ENCODE results near the gene GMCL2.

GMCL2 gene

GRCh38 chr5:178177569-178177968 lies 9.6 kb downstream of the GMCL2 start:
- DNase-seq: no peak

DNA sequence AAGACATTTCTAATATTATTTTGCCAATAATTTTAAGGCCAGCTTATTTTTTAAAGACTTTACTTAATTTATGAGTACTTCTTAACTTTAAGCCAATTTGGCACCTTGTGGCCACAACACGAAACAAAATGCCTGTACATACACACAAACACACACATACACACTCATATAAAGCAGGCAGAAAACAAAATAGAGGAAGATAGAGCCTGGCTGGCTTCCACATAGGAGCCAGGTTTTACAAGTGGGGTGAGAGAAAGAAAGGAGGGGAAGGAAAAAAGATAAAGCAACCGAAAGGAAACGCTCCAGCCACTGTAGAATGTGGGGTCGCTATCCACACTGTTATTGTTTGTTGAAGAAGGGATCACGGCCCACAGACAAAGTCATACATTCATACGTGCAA lies 10.4 kb downstream of the GMCL2 start:
- no peak for DNase-seq

- no peak for DNase-seq
These were observed 12.7 kb downstream of the GMCL2 start for GRCh38 chr5:178174456-178174855.

DNA sequence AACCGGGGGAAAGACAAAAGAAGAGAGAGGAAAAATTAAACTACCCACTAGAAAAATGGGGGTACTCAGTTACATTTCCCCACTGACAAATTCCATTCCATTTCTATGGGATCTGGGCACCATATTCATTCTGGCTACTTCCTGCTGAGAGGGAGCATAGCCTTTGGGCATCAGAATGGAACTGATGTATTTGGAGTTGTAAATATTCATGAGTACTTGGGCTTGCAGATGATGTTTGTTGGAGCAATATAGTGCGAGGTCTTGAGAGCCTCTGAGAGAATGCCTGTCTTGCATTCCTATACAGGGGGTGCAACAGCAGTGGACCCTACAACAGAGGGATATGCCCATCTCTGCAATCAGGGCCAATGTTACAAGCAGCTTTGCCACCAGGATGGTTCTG lies 16.7 kb downstream of the GMCL2 start:
- DNase-seq: no peak

DNA sequence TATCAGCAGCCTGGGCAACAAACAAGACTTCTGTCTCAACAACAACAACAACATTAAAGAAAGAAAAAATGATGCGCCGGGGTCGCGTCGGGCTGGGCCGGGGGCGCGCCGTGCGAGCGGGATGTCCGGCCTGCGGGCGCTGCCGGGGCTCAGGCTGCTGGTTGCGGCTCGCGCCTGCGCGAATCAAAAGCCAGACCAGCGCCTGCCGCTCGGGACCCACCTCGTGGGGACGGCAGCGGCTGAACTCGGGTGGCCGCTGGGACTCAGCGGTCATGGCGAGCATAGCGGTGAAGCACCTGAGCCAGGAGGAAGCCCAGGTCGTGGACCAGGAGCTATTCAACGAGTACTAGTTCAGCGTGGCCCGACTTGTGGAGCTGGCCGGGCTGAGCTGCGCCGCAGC lies 21.6 kb downstream of the GMCL2 start:
- DNase-seq: no peak

DNA sequence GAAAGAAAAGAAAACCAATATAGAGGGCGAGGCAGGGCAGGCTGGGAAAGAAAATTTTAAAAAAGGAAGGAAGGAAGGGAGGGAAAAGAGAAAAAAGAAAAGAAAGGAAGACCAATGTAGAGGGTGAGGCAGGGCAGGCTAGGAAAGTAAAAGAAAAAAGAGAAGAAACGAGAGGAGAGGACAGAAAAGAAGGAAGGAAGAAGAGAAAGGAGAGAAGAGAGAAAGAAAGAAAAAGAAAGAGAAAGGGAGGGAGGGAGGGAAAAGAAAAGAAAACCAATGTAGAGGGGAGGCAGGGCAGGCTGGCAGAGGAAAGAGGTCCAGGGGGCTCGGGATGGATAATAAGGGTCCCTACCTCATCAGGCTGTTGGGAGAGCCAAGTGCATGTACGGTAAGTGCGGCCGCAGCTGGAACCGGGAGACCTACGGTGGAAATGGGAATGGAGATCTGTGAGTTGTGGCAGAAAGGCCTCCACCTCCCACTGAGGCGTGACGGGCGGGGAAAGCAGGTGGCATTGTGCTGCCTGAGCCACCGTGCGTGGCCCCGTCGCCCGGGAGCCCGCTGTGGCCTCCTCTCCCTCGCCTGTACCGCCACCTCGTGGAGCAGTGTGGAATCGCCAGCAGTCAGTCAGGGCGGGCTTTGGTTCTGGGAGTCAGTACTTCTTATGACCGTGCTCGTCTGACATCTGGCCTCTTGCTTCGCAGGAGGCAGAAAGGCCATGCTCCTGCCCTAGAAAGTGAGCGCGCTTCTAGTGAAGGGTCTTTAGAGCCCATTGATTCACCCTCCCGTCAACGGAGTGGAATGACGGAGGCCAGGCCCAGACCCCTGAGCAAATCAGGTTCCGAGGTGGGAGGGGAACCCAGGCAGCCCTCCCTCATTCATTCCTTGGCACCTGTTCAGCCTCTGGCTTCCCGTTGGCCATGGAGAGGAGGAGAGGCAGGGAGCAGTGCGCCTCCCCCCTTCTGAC lies 23.1 kb downstream of the GMCL2 start:
- DNase-seq: peak; percentile 83

- no peak for DNase-seq
These were observed 24.7 kb downstream of the GMCL2 start for GRCh38 chr5:178162481-178162880.

GRCh38 chr5:178160176-178160575 lies 27.0 kb downstream of the GMCL2 start:
- no peak for DNase-seq

GRCh38 chr5:178155065-178155464 lies 32.1 kb downstream of the GMCL2 start:
- DNase-seq: no peak

GRCh38 chr5:178153530-178154340 lies 33.4 kb downstream of the GMCL2 start, which contains the start of gene NHP2:
TSS of gene NHP2 (minus strand) at chr5:178153885. CDS start at chr5:178153817, 68 bp downstream.
- DNase-seq: peak; percentile 96

DNA sequence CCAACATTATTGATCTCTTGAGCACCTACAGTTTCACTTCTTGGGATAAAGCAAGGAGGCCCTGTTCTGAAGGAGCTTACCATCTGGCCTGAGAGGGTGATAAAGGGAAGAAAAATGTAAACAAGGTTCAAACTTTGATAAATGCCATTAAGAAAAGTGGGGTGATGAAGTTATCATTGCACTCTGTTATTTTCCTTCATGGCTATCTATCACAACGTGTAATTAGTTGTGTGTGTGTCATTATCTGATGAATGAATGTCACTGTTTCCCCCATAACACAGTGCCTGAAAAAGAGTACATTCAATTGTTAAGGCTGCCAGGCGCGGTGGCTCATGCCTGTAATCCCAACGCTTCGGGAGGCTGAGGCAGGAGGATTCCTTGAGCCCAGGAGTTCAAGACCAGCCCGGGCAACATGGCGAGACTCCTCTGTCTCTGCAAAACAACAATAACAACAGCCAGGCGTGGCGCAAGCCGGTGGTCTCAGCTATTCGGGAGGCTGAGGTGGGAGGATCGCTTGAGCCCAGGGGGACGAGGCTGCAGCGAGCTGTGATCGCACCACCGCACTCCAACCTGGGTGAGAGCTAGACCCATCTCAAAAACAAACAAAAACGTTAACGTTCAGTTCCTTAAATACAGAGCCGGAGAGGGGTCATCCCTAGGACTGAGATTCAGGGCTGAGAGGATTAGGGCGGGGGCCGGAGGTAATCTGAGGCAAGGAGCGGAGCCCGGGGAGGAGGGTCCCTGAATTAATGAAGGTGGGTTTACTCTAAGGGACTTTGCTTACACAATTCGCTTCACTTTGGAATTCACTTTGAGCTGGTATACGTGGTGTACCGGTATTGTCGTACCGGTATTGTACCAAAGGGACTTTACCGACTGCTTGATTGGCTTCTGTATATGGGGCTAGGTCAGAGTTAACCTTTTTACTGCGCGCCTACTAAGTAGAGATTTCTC lies 34.4 kb downstream of the GMCL2 start:
- no peak for DNase-seq

DNA sequence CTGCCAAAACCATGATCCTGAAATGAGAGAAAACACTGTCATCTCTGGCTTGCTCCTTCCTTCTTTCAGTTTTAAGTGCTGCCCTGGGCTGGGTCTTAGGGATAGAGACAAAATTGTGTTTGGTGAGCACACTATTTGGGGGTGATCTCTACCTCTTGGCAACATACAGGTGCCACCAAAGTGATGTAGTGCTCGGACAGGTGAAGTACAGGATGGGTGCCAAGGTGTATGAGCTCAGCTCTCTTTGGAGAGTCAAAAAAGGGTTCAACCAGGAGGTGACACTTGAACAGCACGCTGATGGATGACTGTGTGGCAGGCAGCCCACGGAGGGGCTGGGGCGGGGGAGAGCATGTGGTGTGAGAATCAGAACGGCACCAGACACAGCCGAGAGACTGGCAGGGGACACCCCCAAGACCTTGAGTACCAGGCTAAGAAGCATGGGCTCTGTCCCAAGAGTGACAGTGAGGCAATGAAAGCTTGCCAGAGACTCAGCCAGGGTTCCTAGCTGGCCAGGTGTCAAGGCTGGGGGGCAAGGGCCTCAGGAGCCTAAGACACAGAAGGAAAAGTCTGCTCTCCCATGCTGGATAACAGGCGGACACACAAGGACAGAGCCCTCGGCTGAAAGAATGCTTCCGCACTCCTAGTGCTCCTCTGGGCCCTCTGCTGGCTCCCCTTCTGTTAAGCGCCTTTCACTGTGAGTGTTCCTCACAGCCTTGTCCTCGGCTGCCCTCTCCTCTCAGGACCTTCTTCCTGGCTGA lies 36.0 kb downstream of the GMCL2 start:
- DNase-seq: no peak

DNA sequence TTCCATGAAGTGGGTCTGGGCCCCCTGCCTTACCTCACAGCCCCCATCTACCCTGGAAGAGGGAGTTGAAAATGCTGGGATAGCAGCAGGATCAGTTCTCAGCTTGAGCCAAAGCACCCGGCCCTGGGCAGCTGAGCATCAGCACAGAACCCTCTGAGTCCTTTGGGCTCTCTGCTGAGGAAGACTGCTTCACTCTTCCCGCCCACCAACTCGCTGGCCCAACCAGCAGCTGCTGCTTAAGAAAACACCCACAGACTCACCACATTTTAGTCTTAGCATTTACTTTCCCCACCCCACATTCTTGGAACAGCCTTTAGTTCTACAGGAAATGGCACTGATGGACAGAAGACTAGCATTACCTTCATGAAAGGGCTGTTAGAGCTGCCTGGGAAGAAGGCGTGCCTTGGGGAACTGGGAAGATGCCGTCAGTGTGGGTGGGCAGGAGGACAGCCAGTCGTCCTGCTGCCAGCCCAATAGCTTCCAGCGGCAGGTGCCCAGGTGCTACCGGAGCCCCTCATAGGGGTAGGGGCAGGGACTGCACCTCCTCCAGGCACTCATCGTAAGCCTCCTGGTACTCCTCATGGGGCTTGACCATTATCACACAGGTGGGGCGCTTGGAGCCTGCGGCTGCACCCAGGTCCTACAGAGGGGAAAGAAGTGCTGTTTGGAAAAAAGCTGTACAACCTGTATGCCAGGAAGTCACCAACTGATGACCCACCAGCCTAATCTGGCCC lies 37.8 kb downstream of the GMCL2 start:
- no peak for DNase-seq

GRCh38 chr5:178147406-178147805 lies 39.8 kb downstream of the GMCL2 start:
- DNase-seq: no peak

DNA sequence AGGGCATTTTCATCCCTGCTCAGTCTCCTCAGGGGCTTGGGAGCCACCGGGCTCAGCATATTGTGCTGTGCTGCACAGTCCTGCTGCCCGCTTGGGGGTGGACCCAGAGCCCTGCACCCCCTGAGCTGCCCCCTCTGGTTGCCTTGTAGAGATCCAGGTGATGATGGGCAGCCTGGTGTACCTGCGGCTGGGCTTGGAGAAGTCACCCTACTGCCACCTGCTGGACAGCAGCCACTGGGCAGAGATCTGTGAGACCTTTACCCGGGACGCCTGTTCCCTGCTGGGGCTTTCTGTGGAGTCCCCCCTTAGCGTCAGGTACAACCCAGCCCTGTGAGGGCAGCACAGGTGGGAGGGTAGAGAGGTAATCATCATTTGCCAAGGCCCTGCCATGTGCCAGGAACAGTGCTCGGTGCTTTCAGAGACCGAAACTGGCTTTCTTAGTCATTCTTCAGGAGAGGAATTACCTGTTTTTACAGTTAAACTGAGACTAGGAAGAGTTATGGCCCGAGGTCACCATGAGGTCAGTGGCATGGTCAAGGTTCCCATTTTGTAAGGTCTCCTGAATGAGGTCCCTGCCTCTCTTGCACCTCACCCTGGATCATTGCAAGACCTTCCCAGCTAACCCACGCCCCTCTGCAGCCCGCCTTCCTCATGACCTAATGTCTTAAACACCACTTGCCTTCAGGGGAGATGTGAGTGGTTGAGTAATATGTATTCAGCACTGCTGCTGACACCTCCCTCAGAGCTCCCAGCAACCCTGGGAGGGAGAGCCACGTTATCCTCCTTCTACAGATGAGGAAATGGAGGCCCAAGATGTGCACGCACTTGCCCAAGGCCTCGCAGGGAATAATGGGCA lies 41.0 kb downstream of the GMCL2 start:
- DNase-seq: peak; percentile 65

DNA sequence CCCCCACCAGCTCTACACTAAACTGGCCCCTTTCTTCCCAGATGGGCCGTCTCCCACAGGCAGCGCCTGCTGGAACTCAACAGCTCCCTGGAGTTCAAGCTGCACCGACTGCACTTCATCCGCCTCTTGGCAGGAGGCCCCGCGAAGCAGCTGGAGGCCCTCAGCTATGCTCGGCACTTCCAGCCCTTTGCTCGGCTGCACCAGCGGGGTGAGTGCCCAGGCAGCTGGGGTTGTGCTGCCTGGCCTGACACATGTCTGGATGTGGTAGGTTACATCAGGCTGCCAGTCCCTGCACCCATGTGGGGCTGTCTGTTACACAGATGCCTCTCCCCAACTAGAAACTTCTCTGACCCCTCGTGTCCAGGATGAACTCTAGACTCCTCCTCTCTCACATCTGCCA lies 43.3 kb downstream of the GMCL2 start:
- DNase-seq: no peak

GRCh38 chr5:178143246-178143645 lies 43.9 kb downstream of the GMCL2 start:
- no peak for DNase-seq

- DNase-seq: no peak
These were observed 44.5 kb downstream of the GMCL2 start for GRCh38 chr5:178142642-178143041.

GRCh38 chr5:178141550-178141949 lies 45.6 kb downstream of the GMCL2 start:
- DNase-seq: no peak

GRCh38 chr5:178137991-178138390 lies 49.2 kb downstream of the GMCL2 start:
- no peak for DNase-seq
